HEK293 (cell line): ENCODE measurements around the gene AQP6.

Experiments
- ZNF10 ChIP-seq: fragments of 450-650 bp; formaldehyde crosslinking; IDR thresholded peaks from 2 replicates; pipeline ENCODE4 v1.5.1; 2017; ENCODE audit warnings: missing biosample characterization, missing genetic modification characterization
- ZSCAN30 ChIP-seq: fragments of 450-650 bp; IDR thresholded peaks from 2 replicates; pipeline ENCODE4 v1.5.1; 2018; ENCODE audit warnings: missing biosample characterization, mild to moderate bottlenecking, missing genetic modification characterization, moderate library complexity
- TF ChIP-seq, protein P1 (sequence below): fragments of 450-650 bp; formaldehyde crosslinking; IDR thresholded peaks from 2 replicates; pipeline ENCODE4 v1.5.1; 2016; ENCODE audit warnings: missing biosample characterization, missing genetic modification characterization

DNA sequence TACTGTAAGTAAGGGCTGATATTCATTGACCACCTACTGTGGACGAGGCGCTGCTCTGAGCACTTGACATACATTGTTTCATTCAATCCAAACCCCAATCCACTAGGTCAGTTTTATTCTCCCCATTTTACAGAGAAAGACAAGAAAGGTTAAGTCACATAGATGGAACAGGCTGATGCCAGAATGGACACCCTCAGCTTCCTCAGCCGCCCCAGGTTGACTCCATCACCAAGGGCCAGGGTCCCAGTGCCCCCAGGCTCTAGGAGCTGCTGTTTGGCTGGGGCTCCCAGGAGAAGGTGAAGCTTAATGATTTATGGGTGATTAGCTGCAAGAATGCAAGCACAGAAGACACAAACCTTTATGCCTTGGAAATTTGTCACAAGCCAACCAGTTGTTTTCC lies 22.9 kb upstream of the AQP6 start:
- TF ChIP-seq, protein P1, sequence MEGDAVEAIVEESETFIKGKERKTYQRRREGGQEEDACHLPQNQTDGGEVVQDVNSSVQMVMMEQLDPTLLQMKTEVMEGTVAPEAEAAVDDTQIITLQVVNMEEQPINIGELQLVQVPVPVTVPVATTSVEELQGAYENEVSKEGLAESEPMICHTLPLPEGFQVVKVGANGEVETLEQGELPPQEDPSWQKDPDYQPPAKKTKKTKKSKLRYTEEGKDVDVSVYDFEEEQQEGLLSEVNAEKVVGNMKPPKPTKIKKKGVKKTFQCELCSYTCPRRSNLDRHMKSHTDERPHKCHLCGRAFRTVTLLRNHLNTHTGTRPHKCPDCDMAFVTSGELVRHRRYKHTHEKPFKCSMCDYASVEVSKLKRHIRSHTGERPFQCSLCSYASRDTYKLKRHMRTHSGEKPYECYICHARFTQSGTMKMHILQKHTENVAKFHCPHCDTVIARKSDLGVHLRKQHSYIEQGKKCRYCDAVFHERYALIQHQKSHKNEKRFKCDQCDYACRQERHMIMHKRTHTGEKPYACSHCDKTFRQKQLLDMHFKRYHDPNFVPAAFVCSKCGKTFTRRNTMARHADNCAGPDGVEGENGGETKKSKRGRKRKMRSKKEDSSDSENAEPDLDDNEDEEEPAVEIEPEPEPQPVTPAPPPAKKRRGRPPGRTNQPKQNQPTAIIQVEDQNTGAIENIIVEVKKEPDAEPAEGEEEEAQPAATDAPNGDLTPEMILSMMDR (tag by site-specific recombination), result no peak
- no peak for TF ChIP-seq ZNF10 (tag by site-specific recombination)
- no peak for TF ChIP-seq ZSCAN30
